HG02973 (cell line): ENCODE data around the gene RHOF.
A peak's percentile ranks its signal among the peaks of the same experiment; 100 is the strongest.
"Not testable (repeated sequence)": the region's sequence is repeated elsewhere in the genome, so short reads cannot be mapped to it uniquely, and the experiment has no call there.

Source experiments
- ATAC-seq: cut with Tn5 transposase; IDR thresholded peaks from one replicate; pipeline ENCODE4 v1.9.1; 2021; ENCODE audit warnings: moderate library complexity; ENCODE audit not compliant: unreplicated experiment

RHOF gene

DNA sequence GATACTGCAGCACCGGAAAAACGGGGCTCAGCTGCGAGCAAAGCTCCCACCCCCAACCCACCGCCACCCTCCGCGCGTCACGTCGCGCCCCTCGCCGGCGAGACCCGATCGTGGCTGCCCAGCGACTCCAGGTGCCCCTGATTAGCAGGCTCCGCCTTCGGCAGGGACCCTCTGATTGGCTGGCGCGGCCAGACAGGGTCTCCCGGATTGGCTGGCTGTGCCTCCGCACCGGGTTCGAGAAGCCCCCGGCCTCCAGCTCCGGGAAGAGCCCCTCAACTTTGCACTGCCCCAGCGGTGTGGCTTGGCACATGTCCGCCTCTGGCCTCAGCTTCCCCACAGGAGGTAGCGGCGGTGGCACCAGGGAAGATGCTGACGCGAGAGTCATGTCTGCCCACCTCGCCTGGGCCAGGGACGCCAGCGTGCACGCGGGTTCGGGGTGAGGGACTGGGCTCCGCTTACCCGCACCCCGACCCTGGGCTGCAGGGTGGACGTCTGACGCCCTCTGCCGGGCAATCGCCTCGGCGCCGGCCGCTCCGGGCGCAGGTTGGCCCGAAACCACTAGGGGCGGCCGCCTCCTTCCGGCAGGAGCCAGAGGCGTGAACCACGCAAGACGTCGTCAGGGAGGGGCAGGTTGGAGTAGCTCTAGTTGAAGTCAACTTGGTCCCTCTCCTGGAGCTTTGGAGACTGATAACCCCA, 498 bp upstream of the RHOF start:
- peak; percentile 47 for ATAC-seq

DNA sequence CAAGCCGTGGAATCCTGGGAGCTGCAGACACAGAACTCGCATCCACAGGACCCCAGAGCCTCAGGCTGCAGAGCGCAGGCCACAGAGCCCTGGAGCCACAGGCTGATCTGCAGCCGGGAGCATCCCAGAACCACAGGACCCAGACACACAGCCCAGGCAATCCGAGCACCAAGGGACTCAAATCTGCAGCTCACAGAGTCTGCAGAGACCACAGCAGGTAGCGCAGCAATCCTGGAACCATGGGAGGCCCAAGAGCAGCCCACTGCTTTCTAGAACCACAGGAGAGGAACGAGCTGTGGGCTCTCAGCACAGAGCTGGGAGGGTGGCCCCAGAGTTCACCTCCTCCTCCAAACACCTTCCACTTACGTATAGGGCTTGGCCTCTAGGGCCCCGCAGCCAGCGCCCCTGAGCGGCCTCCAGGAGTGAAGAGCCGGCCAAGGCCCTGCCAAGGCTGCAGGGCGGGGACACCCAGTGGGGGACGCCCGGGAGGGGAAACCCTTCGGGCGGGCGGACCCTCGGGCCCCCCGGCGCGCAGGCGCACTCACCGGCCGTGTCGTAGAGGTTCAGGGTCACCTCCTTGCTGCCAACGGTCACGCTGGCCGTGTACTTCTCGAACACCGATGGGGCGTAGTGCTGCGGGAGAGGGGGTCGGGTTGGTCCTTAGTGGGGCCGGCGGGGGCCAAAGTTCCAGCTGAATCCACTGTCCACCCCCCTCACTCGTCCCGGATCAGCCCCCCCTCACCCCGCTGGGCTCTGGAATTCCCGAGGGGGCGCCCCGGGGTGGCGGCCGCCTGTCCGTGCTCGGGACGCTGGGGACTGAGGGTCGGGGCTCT, 665 bp downstream of the RHOF start:
- peak; percentile 15 for ATAC-seq

DNA sequence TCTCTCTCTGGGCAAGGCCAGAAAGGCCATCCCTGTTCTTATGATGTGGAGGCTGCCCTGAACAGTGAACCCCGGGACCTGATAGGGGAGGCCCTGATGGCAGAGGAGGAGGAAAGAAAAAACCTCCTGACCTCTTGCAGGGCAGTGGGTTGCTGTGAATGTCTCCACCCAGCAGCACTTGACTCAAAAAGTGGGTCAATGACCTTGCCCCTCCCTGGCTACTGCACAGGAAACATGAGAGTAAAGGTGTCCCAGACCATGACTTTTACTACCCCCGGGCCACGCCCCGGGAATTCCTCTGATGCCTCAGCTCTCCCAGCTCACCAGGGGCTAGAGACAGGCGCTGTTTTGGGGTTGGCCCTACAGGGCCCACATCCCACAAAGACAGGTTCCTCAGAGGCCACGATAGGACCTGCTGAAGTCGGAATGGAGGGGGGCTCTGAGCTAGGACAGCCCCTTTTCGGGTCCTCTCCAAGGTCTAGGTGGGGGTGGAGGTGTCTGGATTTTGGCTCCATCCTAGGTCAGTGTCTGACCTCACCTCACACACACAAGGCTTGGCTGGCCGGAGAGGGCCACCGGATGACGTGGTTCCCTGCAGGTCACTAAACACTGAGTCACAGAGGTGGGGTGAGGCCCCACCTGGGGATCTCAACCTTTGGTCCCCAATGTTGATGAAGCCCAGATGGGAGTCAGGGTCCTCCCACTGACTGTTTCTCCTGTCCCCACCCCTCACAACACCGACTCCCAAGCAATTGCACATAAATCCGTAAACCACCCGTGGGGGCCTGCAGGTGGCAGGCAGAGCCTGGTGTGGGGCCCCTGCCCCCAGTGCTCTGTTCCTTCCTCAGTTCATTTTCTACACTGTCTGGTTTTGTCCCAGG, 1.6 kb downstream of the RHOF start:
- ATAC-seq = no peak

DNA sequence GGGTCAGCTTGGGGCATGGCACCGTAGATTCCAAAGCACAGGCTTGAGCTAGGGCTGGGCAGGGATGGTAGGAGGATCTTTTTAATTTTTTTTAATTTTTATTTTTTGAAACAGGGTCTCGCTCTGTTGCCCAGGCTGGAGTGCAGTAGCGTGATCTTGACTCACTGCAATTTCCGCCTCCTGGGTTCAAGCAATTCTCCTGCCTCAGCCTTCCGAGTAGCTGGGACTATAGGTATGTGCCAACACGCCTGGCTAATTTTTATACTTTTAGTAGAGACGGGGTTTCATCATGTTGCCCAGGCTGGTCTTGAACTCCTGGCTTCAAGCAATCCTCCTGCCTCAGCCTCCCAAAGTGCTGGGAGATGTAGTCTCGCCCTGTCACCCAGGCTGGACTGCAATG, 2.7 kb downstream of the RHOF start:
- ATAC-seq = not testable (repeated sequence)

DNA sequence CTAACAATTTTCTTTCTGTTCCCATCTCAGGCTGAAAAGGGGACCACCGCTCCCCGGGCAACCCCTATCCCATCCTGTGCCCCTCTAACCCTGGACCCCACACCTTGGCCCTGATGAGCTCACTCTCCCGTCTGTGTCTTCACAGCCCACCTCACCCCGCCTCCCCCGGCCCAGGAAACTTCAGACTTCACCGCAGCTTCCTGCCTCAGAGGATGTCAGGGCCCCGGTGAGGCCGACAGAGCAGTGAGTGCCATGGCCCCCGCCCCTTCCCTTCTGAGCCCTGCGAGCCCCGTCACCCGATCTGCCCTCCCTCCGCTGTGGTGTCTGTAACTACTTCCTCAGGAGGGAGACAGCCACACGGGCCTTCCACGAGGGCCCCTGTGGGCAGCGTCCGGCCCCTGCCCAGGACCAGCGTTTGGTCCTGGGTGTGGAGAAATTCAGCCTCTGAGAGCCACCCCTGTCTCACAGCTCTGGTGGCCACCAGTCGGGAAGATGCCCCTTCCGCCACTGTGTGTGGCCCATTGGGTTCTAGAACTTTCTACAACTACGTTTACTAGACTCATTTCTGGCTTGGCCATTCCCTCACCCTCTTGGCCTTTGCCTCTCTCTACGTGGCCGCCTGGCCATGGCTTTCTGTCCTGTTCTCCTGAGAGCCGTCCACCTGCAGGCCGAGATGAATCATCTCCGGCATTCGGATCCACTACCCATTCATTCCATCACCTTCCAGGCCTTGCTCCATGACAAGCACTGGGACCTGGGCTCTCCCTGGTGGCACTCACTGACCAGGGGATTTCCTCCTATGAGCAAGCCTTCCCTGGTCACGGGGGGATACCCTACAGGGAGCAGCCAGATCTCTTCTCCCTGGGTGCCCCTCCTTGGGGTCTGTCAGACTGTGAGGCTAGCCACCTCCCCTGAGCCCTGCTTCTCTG, 3.4 kb downstream of the RHOF start:
- peak; percentile 45 for ATAC-seq

GRCh38 chr12:121789233-121789781, 4.2 kb downstream of the RHOF start:
- peak; percentile 2 for ATAC-seq

- ATAC-seq = no peak
Measured at GRCh38 chr12:121788176-121788818, 5.2 kb downstream of the RHOF start.

DNA sequence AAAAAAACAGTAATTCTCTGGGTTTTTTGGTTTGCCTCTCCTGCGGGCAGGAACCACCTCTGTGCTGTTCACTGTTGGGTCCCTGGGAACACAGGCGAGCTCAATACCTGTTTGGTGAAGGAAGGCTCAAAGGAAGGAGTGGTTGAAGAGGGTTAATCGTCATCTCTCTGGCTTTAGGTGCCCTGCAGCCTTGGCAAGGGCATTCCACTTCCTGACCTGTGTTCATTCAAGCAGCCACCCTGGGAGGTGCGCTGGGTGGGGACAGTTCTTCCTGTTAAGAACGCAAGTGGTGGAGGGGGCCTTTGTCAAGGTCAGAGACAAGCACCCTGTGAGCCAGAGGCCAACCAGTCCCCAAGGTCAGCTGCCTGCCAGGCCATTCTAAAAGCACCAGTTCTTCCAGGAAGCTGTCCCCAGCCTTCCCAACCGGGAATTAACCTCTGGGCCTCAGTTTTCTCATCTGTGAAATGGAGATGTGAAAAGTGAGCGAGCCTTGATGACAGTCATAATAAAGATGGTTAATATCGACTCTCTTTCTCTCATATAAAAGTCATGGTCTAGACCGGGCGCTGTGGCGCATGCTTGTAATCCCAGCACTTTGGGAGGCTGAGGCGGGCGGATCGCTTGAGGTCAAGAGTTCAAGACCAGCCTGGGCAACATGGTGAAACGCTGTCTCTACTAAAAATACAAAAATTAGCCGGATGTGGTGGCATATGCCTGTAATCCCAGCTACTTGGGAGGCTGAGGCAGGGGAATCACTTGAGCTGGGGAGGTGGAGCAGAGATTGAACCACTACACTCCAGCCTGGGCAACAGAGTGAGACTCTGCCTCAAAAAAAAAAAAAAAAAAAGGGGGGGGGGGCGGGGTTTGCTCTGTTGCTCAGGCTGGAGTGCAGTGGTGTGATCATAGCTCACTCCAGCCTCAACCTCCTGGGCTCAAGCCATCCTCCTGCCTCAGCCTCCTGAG, 6.1 kb downstream of the RHOF start:
- ATAC-seq = no peak

GRCh38 chr12:121786440-121786825, 7.1 kb downstream of the RHOF start:
- no peak for ATAC-seq

- no peak for ATAC-seq
Measured at GRCh38 chr12:121784460-121784859, 9.0 kb downstream of the RHOF start.

DNA sequence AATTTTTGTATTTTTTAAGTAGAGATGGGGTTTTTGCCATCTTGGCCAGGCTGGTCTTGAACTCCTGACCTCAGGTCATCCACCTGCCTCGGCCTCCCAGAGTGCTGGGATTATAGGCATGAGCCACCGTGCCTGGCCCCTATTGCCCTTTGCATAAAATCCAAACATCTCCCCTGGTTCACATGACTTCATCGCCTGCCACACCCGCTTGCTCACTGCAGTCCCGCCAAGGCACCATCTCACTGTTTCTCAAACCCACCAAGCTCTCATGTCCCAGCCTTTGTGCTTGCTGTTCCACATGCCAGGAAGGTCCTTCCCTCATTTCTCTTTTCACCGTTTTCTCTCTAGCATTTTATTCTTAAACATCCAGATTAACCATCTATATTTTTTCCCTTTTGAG, 9.7 kb downstream of the RHOF start:
- no peak for ATAC-seq

DNA sequence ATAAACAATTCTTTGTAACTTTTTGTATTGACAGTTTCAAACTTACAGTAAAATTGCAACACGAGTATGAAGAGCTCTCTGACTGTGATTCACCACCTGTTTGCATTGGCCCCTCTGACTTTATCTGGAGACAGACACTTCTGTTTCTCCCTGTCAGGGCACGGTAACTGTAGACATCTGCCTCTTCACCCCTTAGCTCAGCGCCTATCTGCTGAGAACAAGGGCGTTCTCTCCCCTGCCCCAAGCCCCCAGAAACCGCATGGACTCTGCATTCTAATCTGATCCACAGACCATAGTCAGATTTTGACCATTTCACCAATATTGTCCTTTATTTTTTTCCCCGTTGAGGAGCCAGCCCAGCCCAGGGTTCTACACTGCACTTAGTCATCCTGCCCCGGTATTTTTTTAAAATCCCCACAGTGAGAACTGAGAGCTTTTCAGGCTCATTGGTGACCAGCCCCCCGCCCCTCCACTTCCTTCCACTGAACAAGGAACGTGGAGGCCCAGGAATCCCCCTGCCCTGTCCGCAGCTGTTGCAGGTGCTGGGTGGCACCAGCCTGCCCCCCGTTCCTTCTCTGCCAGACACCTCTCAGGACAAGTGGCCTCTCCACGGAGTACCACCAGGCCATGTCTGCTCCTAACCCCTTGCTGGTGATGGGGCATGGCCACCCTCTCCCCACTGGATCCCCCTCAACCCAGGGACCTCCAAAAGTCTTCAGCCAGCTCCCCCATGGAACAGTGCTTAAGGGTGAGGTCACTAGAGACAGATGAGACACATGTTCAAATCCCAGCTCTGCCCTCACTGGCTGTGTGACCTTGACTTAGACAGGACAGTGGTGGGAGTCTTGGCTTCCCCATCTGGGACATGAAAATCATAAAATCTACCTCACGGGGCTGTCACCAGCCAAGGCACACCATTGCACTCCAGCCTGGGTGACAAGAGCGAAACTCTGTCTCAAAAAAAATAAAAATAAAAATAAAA, 11.2 kb downstream of the RHOF start:
- ATAC-seq = no peak

DNA sequence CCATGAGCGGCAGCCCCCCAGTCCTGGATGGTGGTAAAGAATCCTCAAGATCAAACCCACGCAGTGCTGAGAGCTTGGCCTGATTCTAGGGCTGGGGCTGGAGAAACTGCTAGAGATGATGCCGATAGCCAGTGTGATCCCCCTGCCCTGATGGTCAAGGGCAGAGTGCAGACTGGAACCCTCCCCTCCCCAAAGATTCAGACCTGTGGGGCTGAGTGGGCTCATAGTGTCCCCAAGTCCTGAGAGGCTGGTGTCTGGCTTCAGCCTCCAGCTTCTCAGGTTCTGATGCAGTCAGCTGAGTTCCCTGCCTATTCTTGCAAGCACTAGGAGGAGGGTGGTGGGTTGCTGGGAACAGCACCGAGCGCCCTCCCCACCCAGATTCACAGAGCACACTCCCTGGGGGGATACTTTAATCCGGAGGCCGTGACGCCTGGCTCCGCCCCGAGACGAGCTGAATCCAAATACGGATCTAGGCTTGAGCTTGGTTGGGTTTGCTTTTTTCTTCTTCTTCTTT, 11.9 kb downstream of the RHOF start:
- ATAC-seq = no peak

DNA sequence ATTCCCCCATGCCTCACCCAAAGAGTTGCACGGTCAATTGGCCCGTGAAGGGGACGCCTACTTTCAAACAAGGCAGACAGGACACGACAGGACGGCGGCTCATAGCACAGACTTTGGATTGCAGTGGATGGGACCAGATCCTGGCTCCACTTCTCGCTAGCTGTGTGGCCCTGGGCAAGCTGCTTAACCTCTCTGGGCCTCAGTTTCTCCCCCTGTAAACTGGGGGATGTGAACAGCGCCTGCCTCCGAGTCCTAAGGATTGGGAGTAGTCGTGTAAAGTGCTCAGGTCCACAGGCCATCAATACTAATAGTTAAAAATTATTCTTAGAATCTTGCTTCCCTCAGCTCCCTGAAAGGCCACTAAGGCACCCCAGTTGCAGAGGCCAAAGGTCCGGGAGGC, 13.1 kb downstream of the RHOF start:
- no peak for ATAC-seq

- no peak for ATAC-seq
Measured at GRCh38 chr12:121779422-121779895, 14.0 kb downstream of the RHOF start.

DNA sequence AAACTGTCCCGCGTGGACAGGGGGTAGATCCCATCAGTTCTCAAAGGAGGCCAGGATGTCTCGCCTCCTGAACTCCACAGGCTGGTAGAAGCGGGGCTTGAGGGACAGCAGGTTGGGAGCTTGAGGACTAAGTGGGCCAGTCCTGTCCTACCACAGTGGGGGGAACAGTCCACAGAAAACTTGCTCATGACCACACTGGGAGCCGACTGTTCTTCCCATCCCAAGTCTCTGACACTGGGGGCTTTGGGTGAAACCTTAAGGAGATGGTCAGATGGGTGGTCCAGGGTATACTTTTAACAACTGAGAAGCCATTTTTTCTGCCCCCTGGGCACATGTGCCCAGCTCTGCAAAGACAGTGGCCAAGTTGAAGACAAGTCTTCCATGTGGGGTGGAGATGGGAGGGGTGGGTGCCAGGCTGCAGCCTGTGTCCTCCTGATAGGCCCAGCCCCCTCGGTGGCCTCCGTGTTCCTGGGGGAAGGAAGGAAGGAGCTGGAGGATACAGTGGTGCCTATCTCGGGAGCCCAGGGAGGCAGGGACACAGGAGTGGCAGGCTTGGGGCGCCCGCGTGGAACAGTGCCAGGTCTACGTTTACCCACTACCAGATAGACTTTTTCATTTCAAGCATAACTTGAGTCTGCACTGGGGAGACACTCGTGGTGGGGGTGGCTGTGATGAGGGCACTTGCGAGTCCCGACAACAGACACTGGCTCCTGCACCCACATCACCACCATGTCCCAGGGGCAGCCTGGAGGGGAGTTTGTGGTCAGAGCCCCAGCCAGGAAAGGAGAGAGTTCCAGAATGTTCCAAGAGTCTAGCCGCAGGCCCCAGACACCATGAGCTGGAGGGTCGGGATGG, 14.7 kb downstream of the RHOF start:
- no peak for ATAC-seq
